LNCAP (cell line): ENCODE data around the gene DCTN5.

Experiments used
- TF ChIP-seq, protein P1 (sequence below): fragments of 450-650 bp; IDR thresholded peaks from 2 replicates; pipeline ENCODE4 v1.5.1; 2017; ENCODE audit warnings: mild to moderate bottlenecking

Gene DCTN5

DNA sequence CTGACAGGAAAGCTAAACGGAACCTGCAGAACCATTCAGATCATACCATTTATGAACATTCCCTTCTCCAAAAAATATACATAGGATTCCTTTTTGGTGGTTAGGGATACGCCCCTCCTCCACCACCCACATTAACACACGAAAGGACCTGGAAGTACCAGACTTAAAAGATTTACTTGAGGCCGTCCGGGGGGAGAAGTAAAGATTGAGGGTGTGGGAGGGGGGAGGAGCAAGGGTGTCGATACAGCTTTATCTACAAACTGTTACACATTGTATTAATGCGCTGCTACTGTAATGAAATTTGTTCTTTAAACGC, 693 bp upstream of the DCTN5 start:
- TF ChIP-seq, protein P1, sequence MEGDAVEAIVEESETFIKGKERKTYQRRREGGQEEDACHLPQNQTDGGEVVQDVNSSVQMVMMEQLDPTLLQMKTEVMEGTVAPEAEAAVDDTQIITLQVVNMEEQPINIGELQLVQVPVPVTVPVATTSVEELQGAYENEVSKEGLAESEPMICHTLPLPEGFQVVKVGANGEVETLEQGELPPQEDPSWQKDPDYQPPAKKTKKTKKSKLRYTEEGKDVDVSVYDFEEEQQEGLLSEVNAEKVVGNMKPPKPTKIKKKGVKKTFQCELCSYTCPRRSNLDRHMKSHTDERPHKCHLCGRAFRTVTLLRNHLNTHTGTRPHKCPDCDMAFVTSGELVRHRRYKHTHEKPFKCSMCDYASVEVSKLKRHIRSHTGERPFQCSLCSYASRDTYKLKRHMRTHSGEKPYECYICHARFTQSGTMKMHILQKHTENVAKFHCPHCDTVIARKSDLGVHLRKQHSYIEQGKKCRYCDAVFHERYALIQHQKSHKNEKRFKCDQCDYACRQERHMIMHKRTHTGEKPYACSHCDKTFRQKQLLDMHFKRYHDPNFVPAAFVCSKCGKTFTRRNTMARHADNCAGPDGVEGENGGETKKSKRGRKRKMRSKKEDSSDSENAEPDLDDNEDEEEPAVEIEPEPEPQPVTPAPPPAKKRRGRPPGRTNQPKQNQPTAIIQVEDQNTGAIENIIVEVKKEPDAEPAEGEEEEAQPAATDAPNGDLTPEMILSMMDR: no peak

DNA sequence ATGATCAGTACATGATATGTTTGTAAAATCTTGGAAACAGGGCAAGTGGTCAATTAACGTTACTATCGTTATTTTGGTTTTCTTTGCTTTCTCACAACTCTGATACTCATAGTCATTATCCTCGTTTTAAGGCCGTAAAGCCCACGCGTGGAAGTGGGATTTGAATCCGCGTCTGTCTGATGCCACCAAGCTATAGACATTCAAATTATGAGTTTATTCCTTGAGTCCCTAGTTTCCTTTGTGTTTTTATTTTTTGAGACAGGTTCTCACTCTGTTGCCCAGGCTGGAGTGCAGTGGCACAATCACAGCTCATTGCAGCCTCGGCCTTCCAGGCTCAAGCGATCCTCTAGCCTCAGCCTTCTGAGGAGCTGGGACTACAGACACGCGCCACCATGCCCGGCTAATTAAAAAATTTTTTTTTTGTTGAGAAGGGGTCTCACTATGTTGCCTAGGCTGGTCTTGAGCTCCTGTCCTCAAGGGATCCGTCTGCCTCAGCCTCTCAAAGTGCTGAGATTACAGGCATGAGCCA, 1.0 kb downstream of the DCTN5 start:
- TF ChIP-seq, protein P1: no peak

DNA sequence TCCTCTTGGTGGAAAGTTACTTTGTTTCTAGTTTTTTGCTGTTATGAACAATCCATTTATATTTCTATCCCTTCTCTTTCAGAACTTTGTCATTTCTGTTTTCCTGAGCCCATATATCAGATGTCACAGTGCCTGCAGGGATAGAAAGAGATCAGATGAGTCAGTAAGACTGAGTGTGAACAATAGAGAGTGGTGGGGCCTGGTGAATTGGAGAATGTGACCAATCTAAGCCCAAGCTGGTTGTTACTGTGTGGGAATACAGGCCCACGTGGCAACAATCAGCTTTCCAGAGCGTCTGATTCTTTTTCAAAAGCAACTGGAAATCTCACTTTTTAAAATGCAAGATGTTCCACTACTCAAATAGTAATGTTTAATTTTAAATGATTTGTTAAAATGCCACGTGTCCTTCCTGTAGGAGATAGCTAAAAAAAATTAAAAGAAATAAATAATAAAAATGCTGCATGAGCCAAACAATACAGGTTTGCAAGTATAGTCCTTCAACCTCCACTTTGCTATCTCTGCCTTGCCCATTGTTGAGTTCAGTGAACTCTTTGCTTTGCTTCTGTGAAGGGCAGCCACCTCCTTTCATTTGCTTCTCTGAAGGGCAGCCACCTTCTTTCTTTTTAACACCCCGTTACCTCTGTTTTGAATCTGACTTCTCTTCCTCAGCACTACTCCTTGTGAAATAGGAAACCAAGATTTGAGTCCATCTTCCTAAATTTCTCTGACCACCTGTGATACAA, 9.6 kb downstream of the DCTN5 start:
- TF ChIP-seq, protein P1: no peak

DNA sequence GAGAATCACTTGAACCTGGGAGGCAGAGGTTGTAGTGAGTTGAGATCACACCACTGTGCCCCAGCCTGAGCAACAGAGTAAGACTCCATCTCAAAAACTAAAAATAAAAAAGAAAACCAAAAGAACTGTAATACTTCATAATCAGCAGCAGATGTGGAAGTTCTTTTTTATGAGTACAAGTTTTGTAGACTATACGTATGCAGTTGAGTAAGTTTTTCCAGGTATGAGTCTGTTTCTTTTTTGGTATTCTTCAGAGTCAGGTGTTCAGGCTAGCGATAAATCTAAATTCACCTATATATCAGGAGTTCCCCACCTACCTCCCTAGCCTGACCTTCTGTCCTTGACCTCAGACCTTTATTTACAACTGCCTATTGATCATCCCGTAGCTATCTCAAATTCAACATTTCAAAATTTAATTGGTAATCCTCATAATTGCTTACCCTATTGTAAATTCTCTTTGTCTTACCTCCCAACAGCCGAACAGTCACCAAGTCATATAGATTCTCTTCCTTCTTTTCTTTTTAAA, 10.7 kb downstream of the DCTN5 start:
- TF ChIP-seq, protein P1: no peak

DNA sequence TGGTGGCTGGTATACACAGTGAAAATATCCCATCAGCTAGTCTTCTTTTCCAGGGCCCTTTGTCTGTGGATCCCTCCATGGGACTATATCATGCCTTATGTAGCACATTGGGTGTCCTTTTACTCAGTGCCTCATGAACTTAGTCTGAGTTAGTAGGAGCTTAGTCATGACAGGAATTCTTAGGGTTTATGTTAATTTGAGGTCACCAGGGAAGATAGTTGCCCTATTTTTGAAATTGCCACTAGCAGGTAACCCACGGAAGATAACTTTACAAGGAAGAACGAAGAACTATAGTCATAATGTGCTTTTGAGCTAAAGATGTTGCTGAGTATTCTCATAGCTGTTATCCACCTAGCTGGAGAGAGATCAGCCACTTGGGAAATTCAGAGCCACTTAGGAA, 22.7 kb downstream of the DCTN5 start:
- TF ChIP-seq, protein P1: no peak

DNA sequence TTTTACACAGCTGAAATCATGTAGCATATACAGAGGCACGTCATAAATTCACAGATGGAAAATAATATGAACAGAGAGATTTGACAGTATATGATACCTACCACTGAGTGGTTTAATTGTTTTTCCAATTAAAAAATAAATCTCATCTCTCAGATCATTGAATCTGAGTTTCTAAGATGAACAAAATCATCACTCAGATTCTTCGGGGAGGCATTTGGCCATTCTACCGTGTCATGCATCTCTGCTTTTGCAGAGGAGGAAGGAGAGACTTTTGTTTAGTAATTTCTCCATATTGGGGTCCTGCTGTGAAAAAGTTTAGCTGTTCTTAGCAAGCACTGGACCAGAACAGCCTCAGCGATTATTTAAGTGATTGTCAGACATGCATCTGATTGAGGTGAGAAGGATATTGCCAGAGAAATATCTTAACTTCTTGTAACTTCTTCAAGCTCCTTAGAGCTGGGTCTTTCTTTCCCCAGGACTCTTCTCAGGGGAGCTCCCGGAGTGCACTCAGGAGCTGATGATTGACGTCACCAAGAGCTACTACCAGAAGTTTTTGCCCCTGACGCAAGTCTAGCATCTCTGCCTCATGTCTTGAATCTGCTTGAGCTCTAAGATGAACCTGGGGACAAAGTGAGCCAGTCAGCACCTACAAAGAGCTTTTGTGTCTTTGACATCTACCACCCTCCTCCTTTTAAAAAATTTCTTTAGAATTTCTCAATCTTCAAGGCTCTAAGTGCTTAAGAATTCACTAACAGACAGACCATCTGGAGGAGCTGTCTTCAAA, 25.5 kb downstream of the DCTN5 start:
- TF ChIP-seq, protein P1: no peak

DNA sequence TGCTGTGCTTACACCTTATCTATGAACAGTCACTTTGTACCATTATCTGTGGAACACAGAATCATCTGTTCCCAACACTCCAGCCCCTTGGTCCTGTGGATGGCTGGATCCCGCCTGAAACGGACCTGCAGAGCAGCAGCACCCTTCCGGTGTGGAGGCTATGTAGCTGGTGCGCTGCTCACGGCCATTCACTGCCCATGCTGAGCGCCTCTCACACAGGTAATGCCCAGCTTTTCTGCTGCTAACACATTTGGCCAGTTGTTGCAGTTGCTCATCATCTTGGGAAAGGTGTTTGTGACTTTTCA, 26.0 kb downstream of the DCTN5 start:
- TF ChIP-seq, protein P1: no peak
